Erythroblast (primary cell): Measurements from ENCODE around the gene TGFB1I1.

Source experiments
- GATA1 ChIP-seq: IDR thresholded peaks from 2 replicates; pipeline ENCODE4 v1.6.1; 2011; ENCODE audit warnings: low read depth, mild to moderate bottlenecking, control low read depth, low read length, moderate library complexity
- POLR2A ChIP-seq: IDR thresholded peaks from 2 replicates; pipeline ENCODE4 v1.6.1; 2011; ENCODE audit warnings: mild to moderate bottlenecking, low read length

GRCh38 chr16:31438414-31438813 is 33.5 kb upstream of the TGFB1I1 start:
- TF ChIP-seq POLR2A (no peak), GATA1 (no peak)
